ENCODE results near the gene NUP214.

DNA sequence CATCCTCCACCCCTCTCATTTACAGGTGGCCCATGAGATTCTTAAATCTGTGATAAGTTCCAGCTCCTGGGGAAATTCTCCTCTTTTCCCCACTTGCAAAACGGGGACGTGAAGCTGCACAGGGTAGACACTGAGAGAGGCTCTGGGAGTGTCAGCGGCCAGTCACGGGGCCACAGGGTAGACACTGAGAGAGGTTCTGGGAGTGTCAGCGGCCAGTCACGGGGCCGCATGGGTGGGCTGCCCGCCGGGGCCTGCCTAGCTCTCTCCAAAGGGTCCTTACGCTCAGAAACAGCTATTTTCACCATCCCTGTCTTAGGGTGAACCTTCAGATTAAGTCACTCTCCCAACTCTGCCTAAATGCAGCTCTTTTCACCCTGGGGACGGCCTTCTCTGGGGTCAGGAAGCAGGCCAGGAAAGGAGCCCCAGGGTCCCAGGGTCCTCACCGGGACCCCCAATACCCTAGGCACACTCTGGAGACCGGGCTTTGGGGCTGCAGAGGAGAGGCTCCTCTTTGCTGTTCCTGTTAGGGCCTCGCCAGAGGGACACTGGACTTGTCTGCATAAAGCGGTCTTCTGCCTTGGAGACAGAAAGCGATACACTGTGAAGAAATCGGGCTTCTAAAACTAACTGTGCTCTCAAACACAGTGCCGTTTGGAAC lies 149.4 kb downstream of the NUP214 start:
- TF ChIP-seq, protein P1, sequence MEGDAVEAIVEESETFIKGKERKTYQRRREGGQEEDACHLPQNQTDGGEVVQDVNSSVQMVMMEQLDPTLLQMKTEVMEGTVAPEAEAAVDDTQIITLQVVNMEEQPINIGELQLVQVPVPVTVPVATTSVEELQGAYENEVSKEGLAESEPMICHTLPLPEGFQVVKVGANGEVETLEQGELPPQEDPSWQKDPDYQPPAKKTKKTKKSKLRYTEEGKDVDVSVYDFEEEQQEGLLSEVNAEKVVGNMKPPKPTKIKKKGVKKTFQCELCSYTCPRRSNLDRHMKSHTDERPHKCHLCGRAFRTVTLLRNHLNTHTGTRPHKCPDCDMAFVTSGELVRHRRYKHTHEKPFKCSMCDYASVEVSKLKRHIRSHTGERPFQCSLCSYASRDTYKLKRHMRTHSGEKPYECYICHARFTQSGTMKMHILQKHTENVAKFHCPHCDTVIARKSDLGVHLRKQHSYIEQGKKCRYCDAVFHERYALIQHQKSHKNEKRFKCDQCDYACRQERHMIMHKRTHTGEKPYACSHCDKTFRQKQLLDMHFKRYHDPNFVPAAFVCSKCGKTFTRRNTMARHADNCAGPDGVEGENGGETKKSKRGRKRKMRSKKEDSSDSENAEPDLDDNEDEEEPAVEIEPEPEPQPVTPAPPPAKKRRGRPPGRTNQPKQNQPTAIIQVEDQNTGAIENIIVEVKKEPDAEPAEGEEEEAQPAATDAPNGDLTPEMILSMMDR (IDR thresholded peaks at IDR 0.05; ENCODE audit: low read depth, low read length, poor library complexity, severe bottlenecking) = no peak
- TF ChIP-seq EZH2phosphoT487 (IDR thresholded peaks at IDR 0.05; ENCODE audit: borderline replicate concordance, low read length) = no peak
